HFF-Myc (cell line): ENCODE results near the gene ZNF512B.

Source experiments
- DNase-seq: peaks from one replicate; pipeline ENCODE4 v3.0.0-alpha.2; 2011; ENCODE audit warnings: low read depth; ENCODE audit errors: extremely low read depth
- H3K4me3 ChIP-seq: replicated peaks from 2 replicates; pipeline ENCODE4 v1.5.1; 2011; ENCODE audit warnings: low read depth, mild to moderate bottlenecking, control low read depth, low read length
- CTCF ChIP-seq: IDR thresholded peaks from 2 replicates; pipeline ENCODE4 v1.5.1; 2012; ENCODE audit warnings: mild to moderate bottlenecking, low read depth, low read length, control low read depth; ENCODE audit errors: missing control alignments

Gene ZNF512B

GRCh38 chr20:63940472-63941266 lies 29.1 kb downstream of the ZNF512B start:
- no peak for DNase-seq
- no peak overlapping the region for H3K4me3 ChIP-seq
- no peak for TF ChIP-seq CTCF

GRCh38 chr20:63940071-63940471 lies 29.7 kb downstream of the ZNF512B start:
- TF ChIP-seq CTCF: no peak
- H3K4me3 ChIP-seq: no peak overlapping the region
- no peak for DNase-seq

- H3K4me3 ChIP-seq: no peak overlapping the region
- no peak for DNase-seq
- TF ChIP-seq CTCF: no peak
These were observed 30.4 kb downstream of the ZNF512B start for GRCh38 chr20:63939061-63939935.

GRCh38 chr20:63937596-63937995 lies 32.1 kb downstream of the ZNF512B start:
- H3K4me3 ChIP-seq: no peak overlapping the region
- TF ChIP-seq CTCF: no peak
- no peak for DNase-seq

GRCh38 chr20:63935447-63935846 lies 34.3 kb downstream of the ZNF512B start:
- no peak overlapping the region for H3K4me3 ChIP-seq
- DNase-seq: no peak
- TF ChIP-seq CTCF: no peak

- TF ChIP-seq CTCF: peak; percentile 36
- no peak overlapping the region for H3K4me3 ChIP-seq
- no peak for DNase-seq
These were observed 35.3 kb downstream of the ZNF512B start for GRCh38 chr20:63934271-63935068.
